GM19239 (cell line): ENCODE measurements around the gene RABGAP1L.
"Not testable (repeated sequence)": the region's sequence is repeated elsewhere in the genome, so short reads cannot be mapped to it uniquely, and the experiment has no call there.

Source experiments
- DNase-seq: peaks from one replicate; pipeline ENCODE4 v3.0.0; 2011; ENCODE audit warnings: low spot score; ENCODE audit not compliant: insufficient read length
- FAIRE-seq: peaks from 2 replicates; lab custom pipeline; 2011; peaks lifted over from hg19 to GRCh38; lab: Jason Lieb, UNC

RABGAP1L gene

GRCh38 chr1:174225499-174226204 lies 66.3 kb downstream of the RABGAP1L start:
- FAIRE-seq = peak; percentile 92
- no peak for DNase-seq

GRCh38 chr1:174230399-174230798 lies 71.1 kb downstream of the RABGAP1L start:
- FAIRE-seq (no peak), DNase-seq (no peak)

- FAIRE-seq (no peak), DNase-seq (no peak)
Measured at GRCh38 chr1:174232761-174233160, 73.4 kb downstream of the RABGAP1L start.

DNA sequence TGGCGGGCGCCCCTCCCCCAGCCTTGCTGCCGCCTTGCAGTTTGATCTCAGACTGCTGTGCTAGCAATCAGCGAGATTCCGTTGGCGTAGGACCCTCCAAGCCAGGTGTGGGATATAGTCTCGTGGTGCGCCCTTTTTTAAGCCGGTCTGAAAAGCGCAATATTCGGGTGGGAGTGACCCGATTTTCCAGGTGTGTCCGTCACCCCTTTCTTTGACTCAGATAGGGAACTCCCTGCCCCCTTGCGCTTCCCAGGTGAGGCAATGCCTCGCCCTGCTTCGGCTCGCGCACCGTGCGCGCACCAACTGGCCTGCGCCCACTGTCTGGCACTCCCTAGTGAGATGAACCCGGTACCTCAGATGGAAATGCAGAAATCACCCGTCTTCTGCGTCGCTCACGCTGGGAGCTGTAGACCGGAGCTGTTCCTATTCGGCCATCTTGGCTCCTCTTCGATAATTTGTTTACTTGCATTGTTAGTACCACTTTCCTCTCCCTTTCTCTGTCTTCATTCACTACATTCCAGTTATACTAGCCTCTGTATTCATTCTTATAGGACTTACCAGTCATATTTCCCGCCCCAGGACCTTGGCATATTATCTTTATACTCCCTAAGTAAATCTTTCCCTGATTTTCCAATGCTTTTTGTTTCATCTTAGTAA lies 79.7 kb downstream of the RABGAP1L start:
- not testable (repeated sequence) for FAIRE-seq, DNase-seq

GRCh38 chr1:174239541-174239940 lies 80.2 kb downstream of the RABGAP1L start:
- DNase-seq (no peak), FAIRE-seq (no peak)

DNA sequence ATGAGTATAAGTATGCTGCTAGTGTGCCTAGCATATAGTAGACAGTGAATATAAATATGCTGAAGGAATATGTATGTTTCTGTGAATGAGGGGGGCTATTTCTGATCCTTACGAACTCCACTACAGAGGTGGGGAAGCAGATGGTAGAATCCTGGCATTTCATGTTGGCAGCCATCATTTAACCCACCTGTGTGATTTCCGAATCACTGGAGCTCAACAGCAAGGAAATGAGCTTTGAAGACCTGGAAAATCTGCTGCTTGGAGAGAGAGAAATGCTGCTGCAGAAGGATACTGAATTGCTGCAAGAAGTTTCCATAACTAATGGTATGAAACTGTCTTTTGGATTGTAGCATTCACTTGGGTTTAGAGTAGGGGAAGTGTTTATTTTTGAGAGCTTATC lies 83.5 kb downstream of the RABGAP1L start:
- no peak for DNase-seq
- FAIRE-seq = no peak

DNA sequence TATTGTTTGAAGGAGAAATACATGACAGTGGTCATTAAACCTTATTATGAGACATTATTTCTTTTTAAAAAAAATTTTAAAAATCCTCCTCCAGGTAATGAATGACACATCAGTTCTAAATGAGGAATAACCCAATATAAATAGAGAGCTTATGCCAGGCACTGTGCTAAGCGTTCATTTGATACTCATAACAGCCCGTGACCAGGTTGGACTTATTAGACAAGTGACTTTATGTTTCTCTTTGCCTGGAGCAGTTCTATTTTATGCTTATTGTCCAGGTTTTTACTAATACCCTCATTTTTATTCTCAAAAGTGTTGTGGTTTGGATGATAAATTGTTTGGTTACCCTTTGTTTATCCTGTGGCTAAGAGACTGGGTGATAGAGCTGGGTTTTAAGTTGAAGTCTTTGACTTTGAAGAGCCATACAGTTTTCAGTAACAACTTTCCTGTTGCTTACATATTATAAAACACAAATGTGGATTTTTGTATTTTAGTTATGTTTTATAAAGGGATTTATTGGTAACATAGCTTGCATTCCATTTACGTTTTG lies 84.2 kb downstream of the RABGAP1L start:
- DNase-seq = no peak
- FAIRE-seq = no peak

DNA sequence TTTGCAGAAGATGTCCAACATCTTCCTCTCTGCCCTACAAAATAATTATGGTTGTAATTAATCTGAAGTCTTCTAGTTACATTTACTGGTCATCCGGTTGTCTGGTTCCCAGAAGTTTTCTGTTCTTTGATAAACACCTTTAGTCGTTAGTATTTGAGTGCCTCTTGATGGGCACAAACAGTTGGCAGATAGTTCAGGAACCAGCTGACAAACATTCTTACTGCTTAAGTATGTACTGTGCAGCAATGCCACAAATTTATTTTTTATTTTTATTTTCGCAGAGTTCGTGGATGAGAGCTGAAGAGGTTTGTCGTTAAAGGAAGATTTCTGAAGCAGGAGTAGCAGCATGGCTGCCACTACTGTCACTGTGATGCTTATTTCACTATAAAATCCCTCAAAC lies 84.7 kb downstream of the RABGAP1L start:
- FAIRE-seq = no peak

GRCh38 chr1:174247472-174247871 lies 88.2 kb downstream of the RABGAP1L start:
- no peak for DNase-seq
- no peak for FAIRE-seq

More for the DNA sequence above, 84.7 kb downstream of the RABGAP1L start:
- no peak for DNase-seq

DNA sequence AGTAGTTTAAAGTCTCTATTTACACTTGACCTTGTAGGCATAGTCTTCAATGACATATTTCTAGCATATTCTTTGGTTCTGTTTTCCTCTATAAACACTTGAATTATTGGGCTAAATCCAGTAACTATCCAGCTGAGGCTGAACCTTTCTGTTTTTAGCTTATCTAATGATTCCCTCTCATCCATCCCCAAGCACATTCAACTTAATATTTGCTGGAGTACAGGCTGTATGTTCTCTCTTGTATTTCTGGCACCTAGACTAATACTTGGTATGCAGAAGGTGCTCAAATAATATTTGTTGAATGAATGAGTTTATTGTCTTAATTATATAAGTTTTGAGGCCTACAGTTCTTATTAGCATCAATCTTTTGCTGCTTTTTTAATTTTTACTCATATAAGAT lies 88.7 kb downstream of the RABGAP1L start:
- FAIRE-seq (no peak), DNase-seq (no peak)

GRCh38 chr1:174256386-174256785 lies 97.1 kb downstream of the RABGAP1L start:
- not testable (repeated sequence) for DNase-seq, FAIRE-seq

DNA sequence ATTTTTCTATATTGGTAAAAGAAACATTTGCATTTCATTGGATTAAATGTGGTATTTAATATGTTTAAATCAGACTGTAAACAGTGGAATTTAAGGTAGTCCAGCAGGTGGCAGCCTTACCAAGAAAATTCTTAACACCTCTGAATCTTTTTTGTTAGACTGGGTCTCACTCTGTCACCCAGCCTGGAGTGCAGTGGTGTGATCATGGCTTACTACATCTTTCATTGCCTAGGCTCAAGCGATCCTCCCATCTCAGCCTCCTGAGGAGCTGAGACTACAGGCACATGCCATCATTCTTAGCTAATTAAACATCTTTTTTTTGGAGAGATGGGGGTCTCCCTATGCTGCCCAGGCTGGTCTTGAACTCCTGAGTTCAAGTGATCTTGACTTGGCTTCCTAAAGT lies 98.8 kb downstream of the RABGAP1L start:
- DNase-seq (no peak), FAIRE-seq (peak; percentile 64)

DNA sequence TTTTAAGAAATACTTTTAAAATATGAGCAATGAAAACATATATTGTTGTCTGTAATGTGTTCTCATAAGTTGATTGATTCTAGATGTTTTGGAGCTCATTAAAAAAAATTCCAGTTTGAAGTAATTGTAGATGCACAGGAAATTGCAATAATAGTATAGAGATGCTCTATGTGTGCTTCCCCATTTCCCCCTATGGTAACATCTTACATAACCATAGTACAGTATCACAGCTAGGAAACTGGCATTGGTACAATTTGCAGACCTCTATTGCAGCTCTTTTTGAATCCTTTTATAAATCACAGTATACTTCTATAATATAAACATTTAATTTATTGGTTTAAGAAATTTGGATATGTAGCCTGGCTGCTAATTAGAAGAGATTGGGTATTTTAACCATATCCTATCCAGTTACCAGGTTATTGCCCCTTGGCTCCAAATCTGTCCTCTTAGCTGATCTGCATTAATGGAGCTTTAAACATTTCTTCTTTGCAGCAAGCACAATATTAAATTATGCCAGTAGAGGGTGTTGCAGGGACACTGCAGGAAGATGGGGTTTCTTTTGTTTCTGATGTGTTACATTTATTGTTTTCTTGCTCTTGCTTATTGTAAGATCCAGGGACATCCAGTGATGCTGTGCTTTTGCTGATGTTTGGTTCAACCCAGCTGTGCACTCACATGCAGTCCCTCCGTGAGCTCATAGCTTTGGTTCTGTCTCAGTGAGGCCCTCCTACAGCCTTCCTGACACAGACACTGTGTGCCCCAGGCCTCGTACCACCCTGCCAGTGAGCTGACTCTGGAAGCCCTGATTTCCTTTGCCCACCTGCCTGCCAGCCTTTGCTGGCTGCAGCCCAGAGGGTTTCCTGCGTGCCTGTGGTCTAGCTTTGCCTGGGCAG lies 103.3 kb downstream of the RABGAP1L start:
- FAIRE-seq (peak; percentile 92), DNase-seq (peak; percentile 17)

DNA sequence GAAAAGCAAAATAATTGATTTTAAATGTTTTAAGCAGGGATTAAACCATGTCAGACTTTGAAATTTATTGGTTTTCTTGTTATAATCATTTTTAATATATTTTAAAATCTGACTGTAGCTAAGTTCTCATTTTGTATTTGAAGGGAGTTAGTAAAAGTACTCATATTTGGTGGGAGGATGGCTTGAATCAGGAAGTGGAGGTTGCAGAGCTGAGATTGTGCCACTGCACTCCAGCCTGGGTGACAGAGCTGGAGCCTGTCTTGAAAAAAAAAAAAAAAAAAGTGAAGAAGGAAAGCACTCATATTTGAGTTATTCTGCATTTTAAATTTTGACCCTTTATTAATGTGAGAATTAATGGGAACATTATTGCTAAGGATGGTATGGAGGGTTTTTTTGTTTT lies 106.0 kb downstream of the RABGAP1L start:
- DNase-seq (no peak), FAIRE-seq (no peak)

GRCh38 chr1:174266476-174266875 lies 107.2 kb downstream of the RABGAP1L start:
- DNase-seq (no peak), FAIRE-seq (no peak)

DNA sequence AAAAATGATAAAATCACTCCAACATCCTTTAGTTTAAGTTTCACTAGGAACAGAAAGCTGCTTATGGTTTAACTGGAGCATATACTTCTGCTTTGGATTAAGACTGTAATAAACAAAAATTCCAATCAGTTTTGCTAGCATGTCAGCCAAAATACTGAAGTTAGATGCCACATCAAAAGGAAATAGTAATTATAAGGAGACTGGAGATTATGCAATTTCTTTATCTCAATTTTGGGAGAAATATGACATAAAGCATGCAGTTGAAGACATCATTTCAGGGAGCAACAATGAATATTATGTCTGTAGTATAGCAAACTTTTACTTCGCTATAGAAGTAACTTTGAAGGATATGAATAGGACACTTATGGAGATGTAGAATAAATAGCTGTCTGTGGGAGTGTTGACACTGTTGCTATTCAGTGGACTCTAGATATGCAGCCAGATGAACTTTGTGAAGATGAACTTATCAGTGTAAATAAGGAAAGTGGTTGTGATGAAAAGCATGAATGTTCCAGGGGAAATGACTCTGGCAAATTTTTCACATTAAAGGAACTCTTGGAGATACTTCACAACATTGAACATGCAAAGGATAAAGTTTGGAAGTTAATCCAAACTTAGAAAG lies 107.8 kb downstream of the RABGAP1L start:
- DNase-seq = no peak
- no peak for FAIRE-seq

DNA sequence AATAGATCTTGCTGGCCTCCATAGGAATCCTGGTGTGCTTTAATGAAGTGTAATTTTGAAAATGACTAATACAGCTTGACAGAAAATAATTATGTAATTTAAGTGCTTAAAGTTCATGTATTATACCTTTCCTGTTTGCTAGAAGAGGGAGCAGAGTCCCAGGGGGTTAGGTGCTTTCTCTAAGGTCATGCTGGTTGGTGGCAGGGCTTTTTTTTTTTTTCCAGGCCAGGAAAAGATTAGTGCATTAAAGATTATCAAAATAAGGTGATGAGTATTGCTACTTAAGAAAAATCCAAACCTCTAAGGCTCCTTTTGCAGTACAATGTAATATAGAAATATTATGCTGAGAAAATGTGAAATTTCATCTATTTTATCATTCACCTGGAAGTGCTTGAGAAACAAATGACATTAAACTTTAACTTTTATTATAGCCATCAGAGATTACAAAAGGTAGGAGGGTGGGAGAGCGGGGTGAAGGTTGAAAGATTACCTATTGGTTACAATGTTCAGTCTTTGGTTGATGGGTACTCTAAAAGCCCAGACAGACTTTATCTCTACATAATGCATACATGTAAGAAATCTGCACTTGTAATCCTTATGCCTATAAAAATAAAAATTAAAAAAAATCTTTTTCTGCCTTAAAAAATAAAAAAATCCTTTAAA lies 110.8 kb downstream of the RABGAP1L start:
- DNase-seq = no peak
- FAIRE-seq = no peak

- DNase-seq = no peak
- FAIRE-seq = no peak
Measured at GRCh38 chr1:174273190-174273589, 113.9 kb downstream of the RABGAP1L start.

DNA sequence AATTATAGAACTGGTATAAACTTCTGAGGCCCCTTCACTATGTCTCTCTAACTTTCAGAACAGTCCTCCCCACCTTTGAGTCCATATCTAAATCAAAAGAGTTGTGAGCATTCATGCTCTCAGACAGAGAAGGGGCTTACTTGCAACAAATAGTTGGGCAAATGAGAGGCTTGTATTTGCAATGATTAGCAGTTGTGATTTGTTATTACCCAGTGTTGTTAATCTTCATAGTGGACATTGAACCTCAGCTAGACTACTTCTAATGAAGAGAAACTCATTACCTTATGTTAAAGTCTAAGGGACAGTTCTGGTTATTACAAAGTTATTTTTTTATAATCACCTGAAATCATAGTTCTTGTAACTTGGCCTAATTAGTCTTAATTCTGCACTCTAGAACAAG lies 114.5 kb downstream of the RABGAP1L start:
- DNase-seq (no peak), FAIRE-seq (peak; percentile 66)

DNA sequence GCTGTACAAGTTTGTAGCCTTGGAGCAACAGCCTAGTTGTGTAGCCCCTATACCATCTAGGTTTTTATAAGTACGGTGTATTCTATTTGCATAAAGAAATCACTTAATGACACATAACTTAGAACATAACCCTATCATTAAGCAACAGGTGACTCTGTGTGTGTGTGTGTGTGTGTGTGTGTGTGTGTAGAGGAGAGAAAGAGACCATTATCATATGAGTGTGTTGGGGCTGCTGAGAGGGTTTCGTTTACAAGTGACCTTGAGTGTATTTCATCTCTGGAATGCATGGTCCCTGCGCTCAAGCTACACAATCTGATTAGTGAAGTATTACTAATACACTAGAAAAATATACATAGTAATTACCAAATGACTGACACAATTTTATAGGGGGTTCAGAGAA lies 115.1 kb downstream of the RABGAP1L start:
- no peak for FAIRE-seq
- no peak for DNase-seq
